Measurements from ENCODE around the gene PFDN6.

The PFDN6 gene

DNA sequence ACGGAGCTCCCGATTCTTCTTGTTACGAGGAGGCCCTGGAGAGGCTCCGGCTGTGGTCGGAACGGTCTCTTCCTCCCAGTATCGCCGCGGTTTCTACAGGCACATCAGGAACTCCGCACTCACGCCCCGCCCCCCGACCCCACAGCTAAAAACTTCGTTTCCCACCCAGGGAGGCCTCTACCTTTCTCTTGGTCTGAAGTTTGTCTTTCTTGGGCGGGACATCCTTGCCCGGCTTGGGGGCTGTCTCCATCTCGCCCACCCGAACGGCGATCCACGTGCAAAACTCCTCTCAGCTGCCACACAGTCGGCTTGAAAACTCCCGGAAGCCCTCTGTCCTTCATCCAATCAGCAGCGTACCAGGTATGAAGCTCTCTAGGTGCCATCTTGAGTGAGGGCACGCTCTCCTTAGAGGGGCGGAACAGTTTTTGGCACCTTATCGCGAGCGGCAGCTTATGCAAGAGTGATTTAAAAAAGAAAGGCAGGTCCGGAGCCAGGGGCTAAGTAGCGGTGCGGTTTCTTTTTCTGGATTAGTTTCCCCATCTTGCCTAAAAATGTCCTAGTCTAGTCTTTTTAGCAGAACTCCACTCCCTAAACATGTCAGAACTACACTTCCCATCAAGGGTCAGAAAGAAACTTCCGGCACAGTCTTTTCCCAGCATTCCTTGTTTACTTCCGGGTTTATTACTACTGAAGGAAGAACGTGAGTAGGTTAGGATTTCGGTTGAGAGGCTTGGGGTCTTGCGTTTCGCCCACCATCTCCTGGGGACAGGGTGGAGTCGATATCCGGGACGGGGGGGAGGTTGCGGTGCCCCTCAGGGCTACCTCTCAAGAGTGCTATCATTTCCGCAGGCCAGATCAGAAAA lies at the start of gene PFDN6, which contains the start of gene WDR46:
TSS of gene PFDN6 (plus strand) at position 681 of the 863 bp plus-strand sequence. CDS start 256 bp downstream, outside the sequence.
TSS of gene WDR46 (minus strand) at position 319 of the 863 bp plus-strand sequence. CDS start at position 250, 69 bp downstream.
- H3K4me3 ChIP-seq (ENCODE audit: low read depth, low read length): peak within 1 kb of the TSS; percentile 91
- H3K9me3 ChIP-seq (ENCODE audit: control insufficient read depth, insufficient read depth, low read depth, low read length): no peaks in the 10 kb centered on the region
- H3K36me3 ChIP-seq (ENCODE audit: control insufficient read depth, insufficient read depth, low read length): peaks cover 61% of the 10 kb centered on the region
- H3K27ac ChIP-seq (ENCODE audit: low read depth, low read length): peak within 1 kb of the TSS; percentile 61; the same call in 1 of the 2 replicates
- H3K4me1 ChIP-seq (ENCODE audit: control insufficient read depth, insufficient read depth, low read length): peaks cover 11% of the 10 kb centered on the region
- peak within 1 kb of the TSS; percentile 87 for H3K9ac ChIP-seq (ENCODE audit: low read length)
- no peaks in the 10 kb centered on the region for H3K27me3 ChIP-seq (ENCODE audit: control insufficient read depth, insufficient read depth, low read length)

DNA sequence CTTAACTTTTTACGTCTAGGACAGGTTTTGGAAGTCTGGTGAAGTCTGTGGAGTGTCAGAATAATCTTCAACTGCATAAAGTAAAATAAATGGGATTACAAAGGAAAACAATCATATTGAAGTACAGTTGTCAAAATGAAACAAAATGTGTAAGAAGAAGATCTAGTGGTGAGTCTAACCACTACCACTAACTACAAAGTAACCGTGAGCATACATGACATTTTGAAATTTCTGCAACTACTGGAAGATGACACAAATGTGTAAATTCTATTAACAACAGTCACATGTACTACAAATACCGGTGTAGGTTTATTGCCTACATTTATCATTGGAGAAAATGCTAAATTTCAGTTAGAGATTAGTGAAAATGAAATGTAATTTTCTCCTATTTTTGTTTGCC lies 47.4 kb upstream of the PFDN6 start:
- no peak overlapping the region for H3K27ac ChIP-seq (ENCODE audit: low read depth, low read length)

DNA sequence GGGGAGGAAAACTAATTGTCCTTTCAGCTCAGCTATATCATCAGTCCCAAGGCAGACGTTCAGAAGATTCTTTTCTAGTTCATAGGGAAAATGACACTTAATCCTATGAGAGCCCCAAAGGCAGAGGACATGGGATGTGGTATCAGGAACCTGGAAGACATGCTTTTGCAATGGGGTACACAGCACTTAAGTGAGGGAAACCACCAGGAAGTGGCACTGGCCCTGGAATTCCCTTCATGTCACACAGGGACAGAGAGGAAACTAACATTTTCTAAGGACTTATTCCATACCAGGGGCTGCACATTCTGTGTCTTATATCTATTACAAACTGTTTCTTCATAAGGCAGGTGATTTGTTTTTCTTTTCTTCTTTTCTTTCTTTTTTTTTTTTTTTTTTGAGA lies 45.9 kb upstream of the PFDN6 start:
- no peak overlapping the region for H3K4me3 ChIP-seq (ENCODE audit: low read depth, low read length)
- H3K9me3 ChIP-seq (ENCODE audit: control insufficient read depth, insufficient read depth, low read depth, low read length): no peaks in the 10 kb centered on the region
- peaks cover 36% of the 10 kb centered on the region for H3K27me3 ChIP-seq (ENCODE audit: control insufficient read depth, insufficient read depth, low read length)
- no peaks in the 10 kb centered on the region for H3K36me3 ChIP-seq (ENCODE audit: control insufficient read depth, insufficient read depth, low read length)
- no peak overlapping the region for H3K9ac ChIP-seq (ENCODE audit: low read length)
- peaks cover 4% of the 10 kb centered on the region for H3K4me1 ChIP-seq (ENCODE audit: control insufficient read depth, insufficient read depth, low read length)
- H3K27ac ChIP-seq (ENCODE audit: low read depth, low read length): no peak overlapping the region

More for the DNA sequence above, 47.4 kb upstream of the PFDN6 start:
- H3K36me3 ChIP-seq (ENCODE audit: control insufficient read depth, insufficient read depth, low read length): no peaks in the 10 kb centered on the region
- peaks cover 25% of the 10 kb centered on the region for H3K27me3 ChIP-seq (ENCODE audit: control insufficient read depth, insufficient read depth, low read length)
- no peak overlapping the region for H3K4me3 ChIP-seq (ENCODE audit: low read depth, low read length)
- no peak overlapping the region for H3K9ac ChIP-seq (ENCODE audit: low read length)
- H3K9me3 ChIP-seq (ENCODE audit: control insufficient read depth, insufficient read depth, low read depth, low read length): no peaks in the 10 kb centered on the region
- no peaks in the 10 kb centered on the region for H3K4me1 ChIP-seq (ENCODE audit: control insufficient read depth, insufficient read depth, low read length)

DNA sequence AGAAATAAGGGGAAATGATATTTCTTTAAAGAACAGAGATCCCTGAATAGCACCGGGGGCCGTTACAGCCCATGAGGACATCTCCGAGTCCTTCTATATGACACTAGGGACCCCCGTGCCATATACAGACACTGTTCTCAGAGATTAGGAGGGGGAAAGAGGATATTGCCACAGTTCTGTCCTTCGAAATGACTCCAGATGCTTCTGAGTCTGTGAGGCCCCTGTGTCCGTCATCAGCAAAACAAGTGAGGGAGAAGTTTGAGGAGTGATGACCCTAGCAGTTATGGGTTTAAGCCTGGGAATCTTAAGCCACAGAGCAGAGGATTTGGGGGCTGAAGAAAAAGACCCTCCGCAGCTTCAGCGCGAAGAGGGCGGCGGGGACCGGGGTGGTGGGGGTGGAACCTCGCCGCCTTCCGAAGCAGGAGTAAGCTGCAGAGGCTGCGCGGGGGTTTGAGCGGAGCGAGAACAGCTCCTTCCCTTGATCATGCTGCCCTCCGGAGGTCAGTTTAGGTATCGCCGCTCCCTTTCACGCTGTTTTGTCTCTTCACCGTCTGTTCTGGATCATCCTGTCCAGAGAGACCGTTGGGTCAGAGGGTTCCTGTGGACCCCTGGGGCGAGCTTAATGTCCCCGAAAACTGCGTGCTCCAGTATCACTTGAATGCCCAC lies 41.3 kb upstream of the PFDN6 start:
- no peak overlapping the region for H3K27ac ChIP-seq (ENCODE audit: low read depth, low read length)

DNA sequence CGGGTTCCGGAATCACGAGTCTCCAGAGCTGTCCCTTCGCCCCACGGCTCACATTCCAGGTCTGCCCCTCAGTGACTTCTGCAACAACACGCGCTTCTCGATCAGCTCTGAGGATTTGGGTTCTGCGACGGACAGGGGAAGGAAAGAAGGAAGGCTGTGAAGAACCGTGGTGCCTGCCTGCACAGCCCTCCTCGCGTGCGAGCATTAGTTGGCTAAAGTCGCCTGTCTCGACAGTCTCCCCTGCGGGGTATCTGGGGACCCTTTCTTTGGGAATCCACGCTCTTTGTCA lies 40.8 kb upstream of the PFDN6 start:
- Histone ChIP-seq H3K9ac (ENCODE audit: low read length) (peak overlapping the region; percentile 21), H3K36me3 (ENCODE audit: control insufficient read depth, insufficient read depth, low read length) (peaks cover 9% of the 10 kb centered on the region; the same call in 1 of the 2 replicates), H3K27ac (ENCODE audit: low read depth, low read length) (no peak overlapping the region), H3K4me1 (ENCODE audit: control insufficient read depth, insufficient read depth, low read length) (peaks cover 15% of the 10 kb centered on the region), H3K27me3 (ENCODE audit: control insufficient read depth, insufficient read depth, low read length) (peaks cover 28% of the 10 kb centered on the region), H3K4me3 (ENCODE audit: low read depth, low read length) (peak overlapping the region; percentile 75), H3K9me3 (ENCODE audit: control insufficient read depth, insufficient read depth, low read depth, low read length) (no peaks in the 10 kb centered on the region)

More for the DNA sequence above, 41.3 kb upstream of the PFDN6 start:
- peaks cover 15% of the 10 kb centered on the region for H3K4me1 ChIP-seq (ENCODE audit: control insufficient read depth, insufficient read depth, low read length)
- peaks cover 9% of the 10 kb centered on the region; the same call in 1 of the 2 replicates for H3K36me3 ChIP-seq (ENCODE audit: control insufficient read depth, insufficient read depth, low read length)
- no peaks in the 10 kb centered on the region for H3K9me3 ChIP-seq (ENCODE audit: control insufficient read depth, insufficient read depth, low read depth, low read length)
- H3K4me3 ChIP-seq (ENCODE audit: low read depth, low read length): peak overlapping the region; percentile 75
- H3K9ac ChIP-seq (ENCODE audit: low read length): peak overlapping the region; percentile 21
- H3K27me3 ChIP-seq (ENCODE audit: control insufficient read depth, insufficient read depth, low read length): peaks cover 33% of the 10 kb centered on the region

DNA sequence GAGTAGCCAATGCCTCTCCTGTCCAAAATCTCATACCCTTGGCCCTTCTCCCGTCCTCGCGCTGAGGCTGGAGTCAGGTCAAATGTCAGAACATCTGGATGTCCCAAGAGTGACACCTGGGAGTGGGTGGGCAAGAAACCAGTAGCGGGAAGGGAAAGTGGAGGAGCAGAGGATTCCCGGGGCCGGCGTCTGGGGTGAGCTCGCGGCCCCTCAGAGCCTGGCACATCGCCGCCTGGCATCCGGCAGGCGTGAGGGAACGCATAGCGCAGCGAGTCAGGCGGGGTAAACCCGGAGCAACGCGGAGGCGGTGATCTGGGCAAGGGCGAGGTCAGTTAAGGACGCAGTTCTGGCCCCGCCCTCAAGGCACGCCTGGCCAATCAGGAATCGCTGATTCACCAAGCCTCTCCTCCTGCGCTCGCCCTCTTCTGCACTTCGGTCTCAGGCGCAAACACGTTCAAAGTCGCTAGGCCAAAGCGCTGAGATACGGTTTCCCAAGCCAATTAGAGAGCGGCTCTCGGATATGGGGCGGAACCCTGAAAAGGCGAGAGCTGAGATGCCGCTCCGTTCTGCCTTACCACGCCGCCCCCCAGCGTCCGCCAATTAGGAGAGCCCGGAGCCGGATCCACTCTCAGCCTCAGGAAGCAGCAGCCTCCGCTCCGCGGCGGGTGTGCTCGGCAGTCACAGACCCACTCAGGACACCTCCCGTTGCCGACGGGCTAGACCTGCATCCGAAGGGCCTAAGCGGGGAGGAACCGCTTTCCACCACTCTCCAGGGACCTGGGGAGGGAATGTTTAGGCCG lies 40.3 kb upstream of the PFDN6 start:
- H3K27me3 ChIP-seq (ENCODE audit: control insufficient read depth, insufficient read depth, low read length): peaks cover 28% of the 10 kb centered on the region
- H3K9me3 ChIP-seq (ENCODE audit: control insufficient read depth, insufficient read depth, low read depth, low read length): no peaks in the 10 kb centered on the region
- no peak overlapping the region for H3K27ac ChIP-seq (ENCODE audit: low read depth, low read length)
- peak overlapping the region; percentile 80 for H3K9ac ChIP-seq (ENCODE audit: low read length)
- H3K36me3 ChIP-seq (ENCODE audit: control insufficient read depth, insufficient read depth, low read length): peaks cover 9% of the 10 kb centered on the region; the same call in 1 of the 2 replicates
- peaks cover 15% of the 10 kb centered on the region for H3K4me1 ChIP-seq (ENCODE audit: control insufficient read depth, insufficient read depth, low read length)
- H3K4me3 ChIP-seq (ENCODE audit: low read depth, low read length): peak overlapping the region; percentile 75

DNA sequence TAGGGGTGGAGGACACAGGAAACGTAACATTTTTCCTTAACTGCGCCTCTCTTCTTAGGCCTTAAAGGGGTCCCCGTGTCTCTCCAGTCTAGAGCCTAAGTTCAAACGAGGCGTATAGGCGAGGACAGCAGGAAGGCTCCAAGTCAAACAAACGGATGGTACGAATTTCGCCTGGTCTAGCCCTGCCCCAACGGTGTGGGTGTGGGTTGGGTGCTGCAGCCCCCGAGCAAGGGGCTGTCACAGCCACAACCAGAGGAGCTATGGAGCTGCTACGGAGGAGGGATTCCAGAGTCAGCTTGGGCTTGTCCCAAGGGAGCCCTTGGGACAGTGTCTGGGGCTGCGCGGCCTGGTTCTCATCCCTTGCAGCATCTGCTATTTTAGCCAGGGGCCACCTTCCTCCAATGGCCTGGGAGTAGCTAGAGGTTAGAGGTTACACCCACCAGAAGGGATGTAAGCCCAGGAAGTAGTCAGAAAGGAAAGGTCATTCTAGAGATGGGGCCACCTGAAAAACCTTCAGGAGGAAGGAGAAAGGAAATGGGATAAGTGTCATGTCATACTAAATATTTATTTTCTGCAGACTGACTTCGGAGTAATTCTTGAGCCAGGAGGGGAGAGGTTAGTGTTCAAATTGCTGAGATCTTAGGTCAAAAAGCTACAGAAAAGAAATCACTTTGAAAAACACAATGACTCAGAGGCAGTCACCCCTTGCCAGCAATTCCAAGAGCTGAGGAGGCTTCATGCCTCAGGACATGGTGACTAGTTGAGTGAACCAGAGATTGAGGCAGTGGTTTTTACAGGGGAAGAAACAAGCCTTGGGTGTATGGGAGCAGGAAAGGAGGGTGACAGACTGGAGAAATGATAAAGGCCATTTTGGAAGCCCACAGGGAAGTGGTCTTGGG lies 39.4 kb upstream of the PFDN6 start:
- no peaks in the 10 kb centered on the region for H3K9me3 ChIP-seq (ENCODE audit: control insufficient read depth, insufficient read depth, low read depth, low read length)
- peaks cover 15% of the 10 kb centered on the region for H3K4me1 ChIP-seq (ENCODE audit: control insufficient read depth, insufficient read depth, low read length)
- no peak overlapping the region for H3K27ac ChIP-seq (ENCODE audit: low read depth, low read length)
- H3K4me3 ChIP-seq (ENCODE audit: low read depth, low read length): peak overlapping the region; percentile 75
- peaks cover 28% of the 10 kb centered on the region for H3K27me3 ChIP-seq (ENCODE audit: control insufficient read depth, insufficient read depth, low read length)
- H3K36me3 ChIP-seq (ENCODE audit: control insufficient read depth, insufficient read depth, low read length): peaks cover 9% of the 10 kb centered on the region; the same call in 1 of the 2 replicates
- peak overlapping the region; percentile 80 for H3K9ac ChIP-seq (ENCODE audit: low read length)

DNA sequence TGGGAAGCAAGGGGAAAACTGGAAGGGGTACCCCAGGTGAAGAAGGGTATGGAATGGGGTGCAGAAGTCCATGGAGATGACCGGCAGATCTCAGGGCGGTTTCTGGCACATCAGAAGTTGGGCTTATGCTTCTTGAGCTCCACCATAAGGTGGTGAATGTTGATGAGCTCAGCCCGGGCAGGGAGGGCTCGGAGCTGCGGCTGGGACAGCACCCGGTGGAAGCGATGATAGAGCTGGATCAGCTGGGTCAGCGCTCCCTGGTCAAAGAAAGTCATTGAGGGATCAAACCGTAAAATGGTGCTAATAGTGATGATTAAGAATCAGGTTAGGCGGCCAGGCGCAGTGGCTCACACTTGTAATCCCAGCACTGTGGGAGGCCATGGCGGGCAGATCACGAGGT lies 38.7 kb upstream of the PFDN6 start:
- Histone ChIP-seq H3K27me3 (ENCODE audit: control insufficient read depth, insufficient read depth, low read length) (peaks cover 26% of the 10 kb centered on the region), H3K4me3 (ENCODE audit: low read depth, low read length) (no peak overlapping the region), H3K36me3 (ENCODE audit: control insufficient read depth, insufficient read depth, low read length) (peaks cover 9% of the 10 kb centered on the region; the same call in 1 of the 2 replicates), H3K9me3 (ENCODE audit: control insufficient read depth, insufficient read depth, low read depth, low read length) (no peaks in the 10 kb centered on the region), H3K27ac (ENCODE audit: low read depth, low read length) (no peak overlapping the region), H3K9ac (ENCODE audit: low read length) (no peak overlapping the region), H3K4me1 (ENCODE audit: control insufficient read depth, insufficient read depth, low read length) (peaks cover 15% of the 10 kb centered on the region)

DNA sequence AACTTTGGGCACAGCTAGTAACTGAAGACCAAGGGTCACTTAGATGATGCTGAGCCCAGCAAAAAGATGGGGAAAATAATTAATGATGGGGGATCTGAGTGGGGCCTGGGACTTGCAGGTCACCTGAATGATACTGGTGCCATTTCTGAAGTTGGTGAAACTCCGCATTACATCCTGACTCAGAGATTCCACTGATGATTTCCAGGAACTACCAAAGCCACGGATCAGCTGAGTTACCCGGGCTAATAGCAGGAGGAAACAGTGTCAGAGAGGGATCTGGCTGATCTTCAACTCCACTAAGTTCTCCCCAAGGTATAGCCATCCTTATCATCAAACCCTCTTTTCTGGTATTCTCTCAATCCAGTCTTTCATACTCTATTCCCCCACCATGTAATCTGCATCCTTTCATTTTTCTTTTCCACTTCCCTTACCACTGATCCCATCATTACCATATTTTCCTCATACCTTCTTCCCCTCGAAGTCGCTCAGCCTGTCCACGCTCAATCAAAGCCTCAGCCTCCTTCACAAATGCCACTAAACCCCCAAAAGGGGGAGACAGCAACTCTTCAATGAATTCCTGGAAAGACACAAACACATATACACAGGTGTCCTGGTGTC lies 37.9 kb upstream of the PFDN6 start:
- Histone ChIP-seq H3K27ac (ENCODE audit: low read depth, low read length) (no peak overlapping the region), H3K4me1 (ENCODE audit: control insufficient read depth, insufficient read depth, low read length) (peaks cover 15% of the 10 kb centered on the region), H3K27me3 (ENCODE audit: control insufficient read depth, insufficient read depth, low read length) (peaks cover 18% of the 10 kb centered on the region), H3K9me3 (ENCODE audit: control insufficient read depth, insufficient read depth, low read depth, low read length) (no peaks in the 10 kb centered on the region), H3K4me3 (ENCODE audit: low read depth, low read length) (no peak overlapping the region), H3K9ac (ENCODE audit: low read length) (no peak overlapping the region), H3K36me3 (ENCODE audit: control insufficient read depth, insufficient read depth, low read length) (peaks cover 9% of the 10 kb centered on the region; the same call in 1 of the 2 replicates)
